Stomach (tissue), 4 donors: ENCODE results near the gene DOCK1.

Experiments
- CTCF ChIP-seq, 7 experiments: fragments of 450-650 bp in 4 of 7; fragments of 200-600 bp in 3 of 7; sonication (generic) in 3 of 7; IDR thresholded peaks; one replicate each; pipeline ENCODE4 v1.5.1; 2016 to 2019; ENCODE audit warnings: antibody characterized with exemption in 7 of 7, control low read depth in 2 of 7, mild to moderate bottlenecking in 1 of 7
- EP300 ChIP-seq: sonication (generic); formaldehyde crosslinking; IDR thresholded peaks from one replicate; pipeline ENCODE4 v1.6.1; 2017; ENCODE audit warnings: antibody characterized with exemption
- POLR2A ChIP-seq, 4 donors: fragments of 450-650 bp; IDR thresholded peaks; one replicate each; pipeline ENCODE4 v1.6.1; 2016; ENCODE audit warnings: antibody characterized with exemption in 4 of 4, control low read depth in 2 of 4, mild to moderate bottlenecking in 1 of 4, moderate library complexity in 1 of 4
- POLR2AphosphoS5 ChIP-seq, 3 donors: sonication (generic); formaldehyde crosslinking; IDR thresholded peaks; one replicate each; pipeline ENCODE4 v1.6.1; 2016; ENCODE audit warnings: antibody characterized with exemption in 3 of 3

GRCh38 chr10:126955396-126955795 lies 50.2 kb downstream of the DOCK1 start:
- TF ChIP-seq CTCF (IDR thresholded peaks at IDR 0.05) (no peak), POLR2AphosphoS5 (IDR thresholded peaks at IDR 0.05) (no peak), POLR2A (IDR thresholded peaks at IDR 0.05) (no peak), EP300 (no peak)
